Body of pancreas (tissue), 4 donors: ENCODE results near the gene CELA2A.

Experiments used
- POLR2A ChIP-seq, 3 donors: fragments of 450-650 bp; IDR thresholded peaks; one replicate each; pipeline ENCODE4 v1.6.1; 2016; ENCODE audit warnings: antibody characterized with exemption in 3 of 3, mild to moderate bottlenecking in 2 of 3
- TF ChIP-seq, protein P1 (sequence below), 7 experiments: fragments of 450-650 bp in 4 of 7; fragments of 200-600 bp in 3 of 7; sonication (generic) in 3 of 7; IDR thresholded peaks; one replicate each; pipeline ENCODE4 v1.5.1; 2016 to 2019; ENCODE audit warnings: antibody characterized with exemption in 7 of 7

DNA sequence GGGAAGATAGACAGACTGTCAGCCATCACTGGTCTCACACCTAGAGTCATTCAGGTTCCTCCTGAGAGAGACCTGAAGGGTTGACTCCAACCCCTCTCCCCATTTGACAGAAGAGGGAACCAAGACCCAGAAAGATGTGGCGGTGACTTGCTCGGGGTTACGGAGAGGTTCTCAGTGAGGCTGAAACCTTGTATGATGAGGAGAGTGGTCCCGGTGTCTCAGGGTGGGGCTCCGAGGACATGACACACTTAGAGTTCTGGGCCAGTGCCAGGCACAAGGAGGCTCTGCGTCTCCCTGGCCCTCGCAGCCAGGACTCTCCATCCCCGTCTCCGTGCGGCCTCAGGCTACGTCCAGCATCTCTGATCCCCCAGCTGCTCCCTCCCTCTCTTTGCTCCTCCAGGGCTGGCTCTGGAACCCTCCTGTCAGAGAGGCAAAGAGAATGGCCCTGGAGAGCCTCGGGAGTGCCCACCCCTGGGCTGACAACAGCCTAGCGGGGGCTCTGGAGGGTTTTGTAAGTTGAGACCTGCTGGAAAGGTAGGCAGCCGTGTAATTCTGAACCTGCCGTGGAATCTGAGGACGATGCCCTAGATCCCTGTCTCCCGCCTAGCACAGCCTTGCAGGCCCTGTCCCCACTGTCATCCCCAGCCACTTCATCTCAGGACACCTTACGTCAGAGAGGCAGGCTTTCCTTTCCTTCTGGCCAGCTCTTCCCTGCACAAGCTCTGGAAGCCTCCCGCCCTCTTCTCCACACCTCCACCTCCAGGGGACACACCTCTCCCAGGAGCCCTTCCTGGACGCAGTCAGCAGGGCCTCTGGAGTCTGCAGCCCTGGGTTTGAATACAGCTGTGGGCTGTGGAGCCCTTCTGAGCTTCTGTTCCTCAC, 42.7 kb upstream of the CELA2A start:
- TF ChIP-seq, protein P1, sequence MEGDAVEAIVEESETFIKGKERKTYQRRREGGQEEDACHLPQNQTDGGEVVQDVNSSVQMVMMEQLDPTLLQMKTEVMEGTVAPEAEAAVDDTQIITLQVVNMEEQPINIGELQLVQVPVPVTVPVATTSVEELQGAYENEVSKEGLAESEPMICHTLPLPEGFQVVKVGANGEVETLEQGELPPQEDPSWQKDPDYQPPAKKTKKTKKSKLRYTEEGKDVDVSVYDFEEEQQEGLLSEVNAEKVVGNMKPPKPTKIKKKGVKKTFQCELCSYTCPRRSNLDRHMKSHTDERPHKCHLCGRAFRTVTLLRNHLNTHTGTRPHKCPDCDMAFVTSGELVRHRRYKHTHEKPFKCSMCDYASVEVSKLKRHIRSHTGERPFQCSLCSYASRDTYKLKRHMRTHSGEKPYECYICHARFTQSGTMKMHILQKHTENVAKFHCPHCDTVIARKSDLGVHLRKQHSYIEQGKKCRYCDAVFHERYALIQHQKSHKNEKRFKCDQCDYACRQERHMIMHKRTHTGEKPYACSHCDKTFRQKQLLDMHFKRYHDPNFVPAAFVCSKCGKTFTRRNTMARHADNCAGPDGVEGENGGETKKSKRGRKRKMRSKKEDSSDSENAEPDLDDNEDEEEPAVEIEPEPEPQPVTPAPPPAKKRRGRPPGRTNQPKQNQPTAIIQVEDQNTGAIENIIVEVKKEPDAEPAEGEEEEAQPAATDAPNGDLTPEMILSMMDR (IDR thresholded peaks at IDR 0.05): no peak
- TF ChIP-seq POLR2A (IDR thresholded peaks at IDR 0.05): no peak
